OCI-M2 (cell line): Measurements from ENCODE around the gene ZIM2.
"Not testable (repeated sequence)": the region's sequence is repeated elsewhere in the genome, so short reads cannot be mapped to it uniquely, and the experiment has no call there.

Experiments used
- DNase-seq: peaks from one replicate; lab custom pipeline; 2025; ENCODE audit not compliant: unreplicated experiment; lab: John Stamatoyannopoulos, UW

The ZIM2 gene

GRCh38 chr19:56840451-56841192 is at the start of gene ZIM2, which contains the start of gene PEG3:
TSS of gene ZIM2 (minus strand) at chr19:56840726. CDS start at chr19:56824277, 16,449 bp downstream.
TSS of gene PEG3 (minus strand) at chr19:56840726. CDS start at chr19:56824655, 16,071 bp downstream.
- DNase-seq, result peak; percentile 60

- DNase-seq, result no peak
Observed at GRCh38 chr19:56885173-56885985, 44.9 kb upstream of the ZIM2 start.

GRCh38 chr19:56884441-56884840 is 43.9 kb upstream of the ZIM2 start:
- no peak for DNase-seq

- no peak for DNase-seq
Observed at GRCh38 chr19:56880592-56881190, 40.2 kb upstream of the ZIM2 start.

GRCh38 chr19:56877069-56877715 is 36.7 kb upstream of the ZIM2 start:
- DNase-seq, result no peak

GRCh38 chr19:56875717-56876116 is 35.2 kb upstream of the ZIM2 start:
- no peak for DNase-seq

GRCh38 chr19:56874530-56874929 is 34.0 kb upstream of the ZIM2 start:
- no peak for DNase-seq

GRCh38 chr19:56873493-56873892 is 33.0 kb upstream of the ZIM2 start:
- no peak for DNase-seq

- DNase-seq, result no peak
Observed at GRCh38 chr19:56869886-56870285, 29.4 kb upstream of the ZIM2 start.

- no peak for DNase-seq
Observed at GRCh38 chr19:56868446-56868845, 27.9 kb upstream of the ZIM2 start.

- DNase-seq, result no peak
Observed at GRCh38 chr19:56866538-56866937, 26.0 kb upstream of the ZIM2 start.

GRCh38 chr19:56864443-56865125 is 24.1 kb upstream of the ZIM2 start:
- DNase-seq, result no peak

GRCh38 chr19:56862741-56863140 is 22.2 kb upstream of the ZIM2 start:
- no peak for DNase-seq

GRCh38 chr19:56860409-56860808 is 19.9 kb upstream of the ZIM2 start:
- not testable (repeated sequence) for DNase-seq

GRCh38 chr19:56858026-56858425 is 17.5 kb upstream of the ZIM2 start:
- DNase-seq, result no peak

- DNase-seq, result no peak
Observed at GRCh38 chr19:56856822-56857221, 16.3 kb upstream of the ZIM2 start.

- not testable (repeated sequence) for DNase-seq
Observed at GRCh38 chr19:56852361-56852760, 11.8 kb upstream of the ZIM2 start.

GRCh38 chr19:56848166-56848565 is 7.6 kb upstream of the ZIM2 start:
- no peak for DNase-seq

GRCh38 chr19:56842412-56842811 is 1.9 kb upstream of the ZIM2 start:
- no peak for DNase-seq

GRCh38 chr19:56841193-56841543 is 642 bp upstream of the ZIM2 start:
- DNase-seq, result no peak
